Stimulated activated CD4-positive, alpha-beta T cell treated with anti-CD3 and anti-CD28 coated beads, Interleukin-2, amount 100 ng/mL, for 24 hours (primary cell): ENCODE results near the gene SPA17.

Experiments
- DNase-seq, 2 donors: peaks; one replicate each; pipeline ENCODE4 v3.0.0-alpha.2; 2020

The SPA17 gene

GRCh38 chr11:124727474-124727873 lies 53.8 kb downstream of the SPA17 start:
- DNase-seq = no peak

- no peak for DNase-seq
Measured at GRCh38 chr11:124728134-124728533, 54.4 kb downstream of the SPA17 start.

GRCh38 chr11:124729571-124729970 lies 55.9 kb downstream of the SPA17 start:
- no peak for DNase-seq

GRCh38 chr11:124732230-124732629 lies 58.5 kb downstream of the SPA17 start:
- DNase-seq = no peak

- DNase-seq = no peak
Measured at GRCh38 chr11:124736736-124737135, 63.0 kb downstream of the SPA17 start.

DNA sequence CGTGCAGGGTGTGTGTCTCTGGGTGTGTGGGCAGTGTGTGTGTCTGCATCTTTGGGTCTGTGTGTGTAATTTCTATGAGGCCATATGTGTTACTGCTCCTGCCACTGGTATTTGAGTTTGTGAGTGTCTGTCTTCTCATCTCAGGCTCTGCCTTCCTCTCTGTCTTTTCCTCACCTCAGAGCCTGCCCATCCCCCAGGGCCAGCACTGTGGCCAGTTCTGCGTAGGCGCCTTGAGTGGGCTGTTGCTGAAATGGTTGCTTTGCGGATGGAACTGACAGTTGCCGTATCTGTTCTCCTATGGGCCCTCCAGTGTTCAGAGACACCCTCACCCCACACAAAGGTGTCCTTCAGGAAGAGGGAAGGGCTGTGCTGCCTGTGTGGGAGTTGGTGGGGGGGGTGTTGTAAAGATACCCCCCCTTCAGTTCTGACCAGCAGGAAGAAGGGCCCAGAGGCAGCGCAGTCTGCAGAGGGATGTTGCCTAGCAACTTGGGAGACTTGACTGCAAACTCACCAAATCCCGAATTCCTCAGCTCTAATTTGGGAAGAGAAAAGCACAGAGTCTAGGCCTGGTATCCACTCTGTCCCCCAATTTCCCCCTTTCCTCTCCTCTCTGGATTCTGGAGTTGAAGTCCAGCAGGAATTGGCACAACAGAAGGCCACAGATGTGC lies 64.1 kb downstream of the SPA17 start:
- no peak for DNase-seq

DNA sequence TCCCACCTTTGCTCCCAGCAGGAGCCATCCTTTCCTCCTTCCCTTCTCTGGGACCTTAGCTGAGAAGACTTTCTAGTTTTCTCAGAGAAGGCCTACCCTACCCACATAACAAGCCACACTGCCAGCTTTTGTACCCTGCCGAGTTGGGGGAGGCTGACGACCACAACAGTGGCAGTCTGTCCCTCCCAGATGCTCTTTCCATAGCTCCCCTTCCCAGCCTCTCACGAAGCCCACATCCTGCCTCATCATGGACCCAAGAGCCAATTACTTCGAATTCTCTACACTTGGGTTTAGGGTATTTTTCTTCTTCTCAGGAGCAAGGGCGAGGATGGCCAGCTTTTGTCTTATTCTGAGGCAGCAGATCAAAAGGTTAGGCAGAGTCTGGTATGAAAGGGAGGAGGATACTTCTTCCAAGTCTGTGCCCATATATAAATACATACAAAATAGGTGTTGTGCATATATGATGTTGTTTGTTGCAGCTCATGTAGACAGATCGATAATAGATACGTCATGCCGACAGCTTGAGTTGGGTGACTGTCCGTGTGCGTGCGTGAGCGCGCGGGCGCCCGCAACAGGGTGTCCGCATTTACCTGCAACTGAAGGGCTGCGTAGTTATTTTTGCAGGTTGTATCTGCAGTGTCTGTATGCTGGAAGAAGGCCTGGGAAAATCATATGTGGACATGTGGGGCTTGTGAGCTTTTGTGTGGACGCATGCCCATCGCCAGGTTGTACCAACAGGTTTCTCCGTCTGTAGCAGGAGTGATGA lies 65.2 kb downstream of the SPA17 start:
- no peak for DNase-seq

GRCh38 chr11:124739479-124740276 lies 66.0 kb downstream of the SPA17 start, which contains the start of gene NRGN:
Gene NRGN (plus strand): TSS chr11:124739942. CDS start chr11:124740085, 143 bp downstream.
- peak; percentile 83 to 89 for DNase-seq

- peak; percentile 62 to 73 for DNase-seq
Measured at GRCh38 chr11:124740277-124740882, 66.7 kb downstream of the SPA17 start.

DNA sequence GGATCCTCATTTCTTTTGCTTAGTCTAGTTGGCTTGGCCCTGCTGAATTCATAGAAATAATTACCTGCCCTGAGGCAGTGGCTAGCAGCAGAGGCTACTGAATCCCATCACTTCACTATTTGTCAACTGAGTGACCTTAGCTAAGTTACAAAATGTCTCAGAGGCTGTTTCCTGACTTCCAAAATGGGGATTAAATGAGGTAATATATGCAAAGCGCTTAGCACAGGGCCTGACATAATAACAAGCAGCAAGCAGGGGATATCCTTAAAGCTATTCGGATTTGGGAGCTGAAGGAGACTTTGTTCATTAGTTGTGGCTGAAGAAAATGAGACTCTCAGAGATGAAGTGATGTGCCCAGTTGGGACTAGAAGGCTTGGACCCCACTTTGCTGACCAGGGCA lies 68.9 kb downstream of the SPA17 start:
- no peak for DNase-seq

GRCh38 chr11:124743050-124743449 lies 69.3 kb downstream of the SPA17 start:
- DNase-seq = no peak

GRCh38 chr11:124745270-124745834 lies 71.6 kb downstream of the SPA17 start:
- no peak for DNase-seq

- DNase-seq = peak; percentile 45 to 59
Measured at GRCh38 chr11:124745835-124746620, 72.3 kb downstream of the SPA17 start.

- DNase-seq = peak; percentile 79 to 81
Measured at GRCh38 chr11:124746621-124747243, 73.0 kb downstream of the SPA17 start.
